GM18909 (cell line): ENCODE data around the gene CCDC154.

Experiments used
- ATAC-seq: cut with Tn5 transposase; IDR thresholded peaks from one replicate; pipeline ENCODE4 v1.9.1; 2021; ENCODE audit warnings: mild to moderate bottlenecking; ENCODE audit not compliant: unreplicated experiment, poor library complexity

The CCDC154 gene

DNA sequence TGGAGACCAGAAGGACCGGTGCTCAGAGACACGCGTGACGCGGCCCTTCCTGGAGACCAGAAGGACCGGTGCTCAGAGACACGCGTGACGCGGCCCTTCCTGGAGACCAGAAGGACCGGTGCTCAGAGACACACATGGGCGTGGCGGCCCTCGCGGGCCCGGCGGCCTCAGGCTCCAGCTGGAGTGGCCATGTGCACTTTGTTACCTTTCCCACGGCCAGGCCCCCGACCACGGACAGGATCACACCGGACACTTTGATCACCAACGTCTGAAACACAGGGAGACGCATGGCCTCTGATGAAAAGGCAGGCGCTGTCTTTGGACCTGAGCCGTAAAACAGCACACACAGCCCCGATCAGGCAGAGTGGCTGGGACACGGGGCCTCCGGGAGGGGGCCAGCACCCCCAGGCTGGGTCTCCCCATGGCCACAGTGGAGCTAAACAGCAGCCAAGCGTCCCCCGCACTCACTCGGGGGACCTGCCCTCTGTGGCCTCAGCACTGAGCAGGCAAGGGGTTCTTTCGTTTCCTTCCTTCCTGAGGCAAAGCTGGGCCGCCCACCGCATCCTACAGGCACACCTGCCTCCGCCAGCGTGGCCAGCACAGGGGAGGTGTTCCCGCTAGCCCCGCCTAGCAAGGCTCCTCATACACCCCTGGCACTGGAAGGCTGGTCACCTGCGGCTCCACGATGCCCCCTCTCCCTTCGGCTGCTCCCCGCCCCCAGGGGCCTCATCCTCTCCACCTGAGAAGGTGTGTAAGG lies 13.3 kb upstream of the CCDC154 start:
- ATAC-seq = no peak

DNA sequence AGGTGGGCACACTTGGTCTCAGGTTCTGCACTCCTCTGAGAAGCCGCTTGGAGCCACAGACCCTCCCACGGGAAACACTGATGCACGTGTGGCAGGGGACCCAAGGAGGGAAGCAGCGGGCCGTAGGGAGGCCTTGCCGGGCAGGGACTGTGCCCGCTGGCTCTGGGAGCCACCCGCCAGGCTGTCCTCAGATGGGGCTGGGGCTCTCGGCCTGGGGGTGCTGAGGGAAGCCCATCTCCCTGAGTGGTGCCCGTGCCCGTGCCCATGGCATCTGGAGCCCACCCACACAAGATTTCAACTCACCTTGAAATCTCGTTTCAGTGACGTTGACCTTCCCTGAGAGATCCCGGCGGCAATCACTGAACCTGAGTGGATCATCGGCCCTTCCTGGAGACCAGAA lies 12.6 kb upstream of the CCDC154 start:
- ATAC-seq = no peak

DNA sequence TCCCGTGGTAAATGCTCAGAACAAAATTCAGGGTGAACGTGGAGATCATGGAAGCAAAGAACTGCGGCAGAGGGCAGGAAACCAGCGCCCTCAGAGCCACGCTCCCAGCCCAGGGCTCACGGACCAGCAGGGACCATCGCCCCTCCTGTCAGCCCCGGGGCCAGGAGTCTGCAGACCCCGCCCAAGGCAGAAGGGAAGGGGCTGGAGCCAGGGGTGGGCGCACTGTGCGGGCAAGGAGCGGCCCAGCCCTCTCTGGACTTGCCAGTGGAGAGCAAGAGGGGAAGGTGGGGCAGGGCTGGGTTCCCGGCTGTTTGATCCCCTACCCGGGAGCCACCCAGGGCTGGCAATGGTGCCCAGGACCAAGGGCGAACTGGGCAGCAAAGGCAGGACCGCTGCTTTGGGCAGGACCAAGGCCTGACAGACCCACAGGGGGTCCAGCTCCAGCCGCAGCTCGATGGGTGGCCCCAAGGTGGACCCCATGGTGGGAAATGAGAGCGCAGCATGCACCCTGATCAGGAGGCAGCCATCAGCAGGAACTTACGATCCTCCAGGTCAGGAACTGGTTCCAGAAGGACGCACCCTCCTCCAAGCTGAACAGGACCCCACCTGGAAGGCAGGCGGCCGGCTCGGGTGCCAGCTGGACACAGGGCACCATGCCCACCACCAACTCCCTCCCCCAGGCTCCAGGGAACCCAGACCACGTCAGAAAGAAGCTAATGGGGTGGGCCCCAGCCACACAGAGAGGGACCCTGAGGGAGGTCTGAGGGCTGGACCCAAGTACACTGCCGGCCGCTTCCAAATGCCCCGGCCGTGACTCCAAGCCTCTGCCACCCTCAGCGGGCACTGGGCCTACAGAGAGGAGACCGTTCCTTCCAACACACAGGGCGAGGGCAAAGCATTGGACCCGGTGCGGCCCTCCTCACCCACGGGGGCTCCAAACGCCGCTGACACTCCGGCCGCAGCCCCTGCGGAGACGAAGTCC lies 11.1 kb upstream of the CCDC154 start:
- no peak for ATAC-seq

DNA sequence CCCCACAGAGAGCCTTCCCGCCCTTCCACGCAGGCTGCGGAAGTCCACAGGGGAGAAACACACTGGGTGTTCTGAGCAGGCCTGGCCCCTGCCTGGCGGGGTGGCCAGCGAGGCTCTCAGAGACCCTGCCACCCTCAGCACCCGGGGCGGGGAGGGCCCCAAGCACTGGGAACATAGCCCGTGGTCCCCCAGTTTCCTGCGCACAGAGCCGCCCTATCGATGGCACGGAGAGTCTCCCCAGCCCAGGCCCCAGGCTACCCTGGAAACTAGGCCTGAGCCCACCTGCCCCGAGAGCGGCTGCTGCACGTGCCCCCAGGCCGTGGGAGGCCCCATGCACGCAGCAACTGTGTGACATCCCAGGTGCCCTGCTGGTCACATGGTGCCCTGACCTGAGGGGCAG lies 10.2 kb upstream of the CCDC154 start:
- ATAC-seq = no peak

DNA sequence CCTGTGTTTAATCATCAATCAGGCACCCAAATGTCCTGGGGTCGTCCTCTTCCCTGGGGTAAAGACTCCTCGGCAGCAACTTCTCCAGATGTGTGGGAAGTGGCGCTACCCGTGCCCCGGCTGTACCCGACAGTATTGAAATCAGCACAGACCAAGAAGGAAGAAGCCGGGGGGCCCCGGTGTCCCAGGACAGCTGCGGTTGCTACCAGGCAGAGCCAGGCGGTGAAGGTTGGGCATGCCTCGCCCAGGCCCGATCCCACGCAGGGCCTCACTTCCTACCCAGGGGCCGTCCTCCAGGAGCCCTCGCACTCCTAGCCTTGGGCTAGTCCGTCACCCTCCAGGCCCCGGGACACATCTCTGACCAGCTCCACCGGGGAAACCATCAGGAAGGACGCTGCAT lies 9.0 kb upstream of the CCDC154 start:
- ATAC-seq = no peak

DNA sequence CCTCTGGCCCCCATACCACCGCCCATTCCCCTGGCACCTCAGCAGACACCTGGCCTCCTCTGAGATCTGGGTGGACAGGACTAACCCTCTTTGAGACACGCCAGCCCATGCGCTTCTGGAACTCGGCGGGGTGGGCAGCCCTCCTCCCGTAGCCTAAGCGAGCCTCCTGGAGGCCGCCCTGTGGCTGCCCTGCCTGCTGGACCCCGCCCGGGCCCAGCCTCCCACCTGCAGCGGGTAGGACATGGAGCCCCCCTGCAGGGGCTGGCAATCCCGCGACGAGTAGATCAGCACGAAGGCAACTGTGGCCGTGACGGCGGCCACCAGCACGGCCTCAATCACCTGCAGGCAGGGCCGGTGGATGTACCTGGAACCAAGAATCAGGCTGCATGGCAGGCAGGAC lies 8.2 kb upstream of the CCDC154 start:
- ATAC-seq = no peak

DNA sequence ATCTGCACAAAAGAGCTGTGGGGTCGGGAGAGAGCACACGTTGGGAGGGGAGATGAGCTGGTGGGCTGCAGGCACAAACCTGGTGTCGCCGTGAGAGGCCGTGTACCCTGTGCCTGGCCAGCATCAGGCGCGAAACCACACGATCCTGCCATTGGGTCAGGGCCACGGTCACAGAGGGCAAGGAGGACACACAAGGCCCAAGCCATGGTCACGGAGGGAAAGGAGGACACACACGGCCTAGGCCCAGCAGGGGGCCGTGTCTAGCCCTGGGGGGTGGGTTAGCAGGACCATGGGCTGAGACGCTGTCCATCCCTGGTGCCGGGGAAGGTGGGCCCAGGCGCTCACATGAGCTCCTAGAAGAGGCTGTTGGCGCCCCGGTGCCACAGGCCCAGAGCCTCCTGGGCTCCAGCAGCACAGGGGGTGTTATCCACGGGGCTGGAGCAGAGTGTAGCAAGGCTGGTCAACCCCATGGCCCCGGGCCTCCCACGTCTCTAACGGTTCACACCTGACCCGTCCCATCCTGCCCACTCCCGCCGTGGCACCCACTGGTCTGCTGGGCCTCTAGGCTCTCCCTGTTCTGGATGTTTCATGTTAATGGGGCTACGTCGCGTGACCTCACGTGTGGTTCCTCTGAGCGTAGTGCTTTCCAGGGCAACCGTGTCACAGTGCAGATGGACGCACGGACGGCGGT lies 7.5 kb upstream of the CCDC154 start:
- ATAC-seq = no peak

DNA sequence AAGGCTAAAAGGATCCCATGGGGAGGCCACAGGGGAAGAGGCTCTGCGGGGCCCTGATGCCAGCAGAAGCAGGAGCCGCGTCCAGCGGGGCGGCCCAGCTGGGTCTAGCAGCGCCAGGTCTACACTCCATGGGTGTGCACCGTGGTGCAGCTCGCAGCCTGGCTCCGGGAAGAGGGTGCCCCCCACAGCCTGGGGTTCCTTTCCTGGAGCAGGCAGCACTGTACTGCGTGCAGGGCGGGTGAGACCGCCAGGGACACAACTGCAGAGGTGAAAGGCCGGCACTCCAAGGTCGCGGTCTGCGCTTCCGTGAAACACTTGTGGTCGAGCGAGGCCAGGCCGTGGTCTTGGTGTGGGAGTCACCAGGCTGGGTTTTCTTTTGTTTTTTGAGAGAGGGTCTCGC lies 6.5 kb upstream of the CCDC154 start:
- ATAC-seq = no peak

DNA sequence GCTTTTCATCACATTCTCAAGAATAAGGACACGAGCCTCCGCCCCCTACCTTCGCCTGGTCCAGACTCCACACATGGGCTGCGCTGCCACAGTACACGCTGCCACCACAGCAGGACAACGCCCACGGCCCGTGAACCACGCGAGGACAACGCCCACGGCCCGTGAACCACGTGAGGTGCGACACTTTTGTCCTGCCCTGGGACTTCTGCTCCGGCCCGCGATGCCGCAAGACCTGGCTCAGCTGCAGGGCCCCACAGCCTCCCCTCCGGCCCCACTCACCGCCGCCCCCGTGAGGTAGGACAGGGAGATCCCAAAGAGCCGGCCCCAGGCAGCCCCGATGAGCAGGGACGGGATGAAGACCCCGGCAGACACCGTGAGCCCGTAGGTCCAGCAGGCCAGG lies 5.9 kb upstream of the CCDC154 start:
- no peak for ATAC-seq

DNA sequence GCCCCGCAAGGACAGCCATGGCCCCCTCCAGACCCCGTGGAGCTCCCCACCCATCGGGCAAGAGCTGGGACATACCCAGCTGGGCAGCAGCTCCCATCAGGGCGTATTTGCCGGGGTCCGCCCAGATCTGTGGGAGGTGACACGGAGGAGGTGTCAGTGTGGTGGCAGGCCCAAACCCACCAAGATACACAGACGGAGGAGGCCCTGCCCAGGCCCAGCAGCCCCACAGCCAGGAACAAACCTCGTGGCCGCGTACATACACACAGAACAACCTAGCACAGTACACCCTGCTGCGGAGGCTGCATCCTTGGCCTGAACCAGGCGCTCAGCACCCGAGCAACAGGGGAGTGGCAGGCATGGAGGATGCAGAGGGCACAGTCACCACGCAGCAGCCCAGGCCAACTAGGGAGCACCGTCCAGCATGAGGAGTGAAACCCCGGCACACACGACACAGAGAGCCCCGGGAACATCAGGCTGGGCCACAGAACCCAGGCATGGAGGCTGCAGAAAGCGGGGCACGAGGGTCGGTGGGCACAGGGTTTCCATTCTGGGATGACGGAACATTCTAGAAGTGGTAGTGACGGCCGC lies 4.9 kb upstream of the CCDC154 start:
- ATAC-seq = no peak

DNA sequence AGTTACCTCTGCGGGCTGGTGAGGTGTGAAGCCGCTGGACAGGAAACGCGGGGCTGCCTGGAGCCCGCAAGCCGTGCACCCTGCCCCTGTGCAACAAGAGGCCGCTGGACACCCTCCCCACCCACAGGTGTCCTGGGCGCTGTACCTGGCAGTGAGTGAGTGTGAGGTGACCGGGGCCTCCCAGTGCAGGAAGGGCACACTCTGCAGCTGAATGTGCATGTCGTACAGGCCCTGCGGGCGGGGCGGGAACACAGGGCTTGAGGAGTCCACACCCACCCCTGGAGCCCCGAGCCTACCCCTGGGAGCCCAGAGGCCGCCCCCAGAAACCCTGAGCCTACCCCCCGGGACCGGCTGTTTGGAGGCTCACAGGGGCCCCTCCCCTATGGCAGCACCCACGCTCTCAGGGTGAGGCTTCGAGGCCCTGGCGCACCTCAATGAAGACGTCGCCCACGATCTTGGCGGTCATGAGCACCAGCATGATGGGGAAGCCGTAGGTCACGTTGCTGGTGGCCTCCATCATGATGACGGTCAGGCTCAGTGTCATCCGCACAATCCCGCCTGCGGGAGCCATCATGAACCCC lies 4.3 kb upstream of the CCDC154 start:
- no peak for ATAC-seq

DNA sequence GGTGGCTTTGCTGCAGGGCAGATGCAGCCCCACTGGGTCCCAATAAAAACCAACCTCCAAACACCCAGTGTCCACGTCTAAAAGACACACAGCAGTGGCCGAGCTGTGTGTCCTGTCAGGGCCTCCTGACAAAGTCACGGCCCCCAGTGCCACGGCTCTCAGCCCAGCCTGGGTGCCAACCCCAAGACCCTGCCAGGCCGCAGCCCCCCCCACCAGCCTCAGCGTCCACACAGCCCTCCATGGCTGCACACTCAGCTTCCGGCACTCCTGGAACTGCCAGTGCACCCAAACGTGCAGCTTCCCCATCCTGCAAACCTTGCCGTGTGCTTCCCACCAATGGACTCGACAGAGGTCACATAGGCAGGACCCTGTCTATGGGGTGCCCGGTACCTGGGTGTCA lies 3.6 kb upstream of the CCDC154 start:
- ATAC-seq = no peak

DNA sequence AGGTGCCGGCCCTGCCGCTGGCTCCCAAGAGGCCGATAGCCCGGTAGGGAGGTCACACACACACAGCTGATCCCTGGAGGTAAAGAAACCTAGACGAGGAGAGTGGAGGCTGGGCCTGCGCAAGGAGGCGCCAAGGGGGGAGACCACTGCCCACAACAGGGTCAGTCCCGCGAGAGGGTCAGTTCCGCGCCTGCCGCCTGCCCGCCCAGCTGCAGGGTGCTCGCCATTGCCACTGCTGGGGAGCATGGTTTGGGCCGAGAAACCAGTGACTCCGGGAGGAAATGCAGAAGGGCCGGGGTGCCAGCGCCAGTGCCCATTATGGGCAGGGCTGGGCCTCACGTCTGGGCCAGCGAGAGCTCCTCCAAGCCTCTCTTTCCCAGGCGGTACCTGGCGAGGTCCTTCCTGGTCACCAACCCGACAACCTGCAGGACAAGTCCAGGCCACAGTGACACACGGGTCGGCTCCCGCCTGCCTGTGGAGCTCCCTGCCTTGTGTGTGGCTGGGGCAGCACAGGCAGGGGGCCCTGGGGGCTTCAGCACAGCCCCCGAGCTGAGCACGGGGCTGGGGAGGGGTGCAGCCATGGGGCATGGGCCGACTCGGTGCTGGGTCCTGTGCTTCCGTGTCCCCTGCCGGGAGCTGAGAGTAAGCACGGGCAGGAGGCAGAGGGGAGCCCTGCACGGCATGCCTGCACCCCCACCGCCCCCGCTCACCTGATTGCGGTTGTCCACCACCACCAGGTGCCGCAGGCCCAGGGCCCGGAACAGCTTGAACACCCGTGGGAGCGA lies 2.1 kb upstream of the CCDC154 start:
- no peak for ATAC-seq

DNA sequence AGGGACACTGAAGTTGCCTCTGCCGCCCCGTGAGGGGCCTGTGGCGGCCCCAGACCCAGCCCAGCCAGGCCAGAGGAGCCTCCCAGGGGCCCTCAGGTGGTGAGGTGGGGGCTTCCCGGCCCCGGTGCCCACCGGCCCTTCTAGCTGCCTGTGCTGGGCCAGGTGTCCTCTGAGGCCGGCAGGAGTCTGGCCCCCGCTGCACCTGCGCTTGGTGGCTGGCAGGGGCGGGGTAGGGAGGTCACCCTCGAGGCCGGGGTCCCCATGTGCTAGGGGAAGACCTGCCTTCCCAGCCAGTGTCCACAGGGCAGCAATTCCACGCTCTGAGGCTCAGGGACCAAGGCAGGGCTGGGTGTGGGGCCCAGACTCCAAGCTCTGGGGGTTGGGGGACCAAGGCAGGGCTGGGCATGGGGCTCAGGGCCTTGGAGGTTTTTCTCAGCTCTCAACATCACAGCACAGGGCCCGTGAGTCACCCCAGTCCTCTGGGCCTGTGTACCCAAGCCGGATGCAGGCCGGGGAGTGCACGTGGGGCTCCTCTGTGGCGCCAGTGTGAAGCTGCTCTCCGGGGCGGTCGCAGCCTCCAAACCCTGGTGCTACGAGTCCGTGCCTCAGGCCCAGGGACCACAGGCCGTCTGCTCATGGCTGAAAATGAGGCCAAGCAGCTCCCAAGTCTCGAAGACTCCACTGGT lies 1.3 kb upstream of the CCDC154 start:
- ATAC-seq = no peak

DNA sequence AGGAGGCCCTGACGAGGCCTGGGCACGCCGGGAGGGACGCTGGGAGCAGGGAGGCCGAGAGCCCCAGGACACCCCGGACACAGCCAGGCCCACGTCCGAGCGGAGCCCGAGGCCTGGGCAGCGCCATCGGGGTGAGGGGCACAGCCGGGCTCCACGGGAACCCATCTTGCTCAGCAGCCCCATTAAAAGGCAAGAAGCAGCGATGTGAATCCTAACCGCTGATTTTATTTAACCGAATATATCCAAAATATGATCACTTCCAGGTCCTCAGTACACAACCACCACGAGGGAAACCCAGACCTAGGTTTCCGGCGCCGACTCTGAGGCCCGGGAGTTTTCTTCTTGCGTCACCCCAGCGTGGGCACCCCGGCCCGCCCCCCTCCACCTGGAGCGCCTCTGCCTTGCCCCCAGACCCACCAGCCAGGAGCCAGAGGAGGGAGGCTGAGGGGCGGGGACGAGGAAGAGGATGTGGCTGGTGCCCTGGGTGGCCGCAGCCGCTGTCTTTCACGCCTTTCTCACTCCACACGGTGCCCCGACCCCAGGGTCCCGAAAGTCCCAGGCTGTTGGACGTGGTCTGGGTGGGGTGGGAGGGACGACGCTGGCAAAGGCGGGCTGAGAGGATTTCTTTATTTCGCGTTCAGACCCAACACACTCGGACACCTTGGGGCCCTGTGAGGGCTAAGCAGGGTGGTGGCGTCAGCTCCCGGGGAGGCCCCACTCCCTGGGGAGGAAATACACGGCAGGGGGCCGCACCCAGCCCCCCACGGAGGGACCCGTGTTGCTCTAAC lies 568 bp upstream of the CCDC154 start:
- no peak for ATAC-seq

DNA sequence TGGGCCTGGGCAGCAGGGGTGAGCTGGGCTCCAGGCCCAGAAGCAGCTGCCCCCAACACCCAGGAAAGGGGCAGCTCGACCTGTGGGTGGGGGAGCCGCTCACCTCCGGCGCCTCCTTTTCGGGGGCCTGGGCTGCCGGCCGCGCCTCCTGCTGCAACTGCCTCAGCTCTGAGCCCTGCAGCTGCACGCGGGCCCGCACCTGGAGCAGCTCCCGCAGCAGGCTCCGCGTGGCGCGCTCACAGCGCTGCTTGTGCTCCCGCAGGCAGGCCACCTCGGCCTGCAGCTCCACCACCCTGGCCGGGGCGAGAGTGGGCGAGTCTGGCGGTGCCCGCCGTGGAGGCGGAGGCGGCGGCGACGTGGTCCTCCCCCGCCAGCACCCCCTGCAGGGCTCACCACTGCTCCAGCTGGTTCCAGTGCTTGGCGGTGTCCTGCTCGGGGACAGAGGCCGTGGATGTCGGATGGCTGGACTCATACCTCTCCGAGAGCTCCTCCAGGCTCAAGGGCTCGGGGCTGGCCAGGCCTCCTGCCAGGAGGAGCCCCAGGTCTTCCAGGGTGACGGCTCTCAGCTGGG lies 868 bp downstream of the CCDC154 start:
- no peak for ATAC-seq

DNA sequence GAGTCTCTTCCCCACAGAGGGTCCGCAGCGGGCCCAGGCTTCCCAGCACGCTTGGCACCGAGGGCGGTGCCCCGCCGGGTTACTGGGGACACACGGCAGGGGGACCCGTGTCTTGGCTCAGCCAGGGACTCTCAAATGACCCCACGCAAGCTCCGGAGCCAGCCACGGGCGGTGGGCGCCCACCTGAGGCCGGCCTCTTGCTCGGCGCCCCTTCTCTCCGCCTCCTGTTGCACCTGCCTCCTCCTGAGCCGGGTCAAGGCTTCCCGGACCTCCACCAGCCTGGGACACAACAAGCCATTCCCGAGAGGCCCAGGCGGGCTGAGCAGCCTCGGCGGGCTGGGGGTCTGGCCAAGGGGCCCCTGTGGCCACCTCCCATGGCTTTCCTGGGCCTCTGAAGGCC lies 1.7 kb downstream of the CCDC154 start:
- no peak for ATAC-seq

DNA sequence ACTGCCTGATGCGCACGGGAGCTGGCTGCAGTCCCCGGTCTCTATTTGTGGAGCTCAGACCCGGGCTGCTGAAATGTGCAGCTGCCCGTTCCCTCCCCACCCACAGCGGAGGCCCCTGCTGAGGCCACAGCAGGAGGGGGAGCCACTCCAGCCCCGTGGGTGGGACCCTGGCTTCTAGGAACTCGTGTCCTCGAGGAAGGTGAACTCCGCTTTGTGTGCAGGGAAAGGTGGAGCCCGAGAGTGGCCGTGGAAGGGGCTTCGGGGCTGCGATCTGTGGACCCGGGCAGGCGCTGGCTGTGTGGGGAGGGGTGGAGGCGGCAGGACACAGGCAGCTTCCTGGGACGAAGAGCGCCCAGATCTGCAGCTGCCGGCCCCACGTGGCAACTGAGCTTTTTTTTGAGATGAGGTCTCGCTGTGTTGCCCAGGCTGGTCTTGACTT lies 2.9 kb downstream of the CCDC154 start:
- no peak for ATAC-seq
